Endothelial cell of umbilical vein (primary cell): ENCODE data around the gene N4BP3. TPM values are rescaled to one million over a fixed set of nuclear protein-coding genes. Genes with fewer than 3 reads are reported as not detected.
"Not testable (repeated sequence)": the region's sequence is repeated elsewhere in the genome, so short reads cannot be mapped to it uniquely, and the experiment has no call there.

Source experiments
- BruUV-seq: library from RNA; stranded (reverse); fragments of 400-500 nt; replicated peaks from 2 replicates; lab custom pipeline; 2021; lab: Mats Ljungman, UMichigan
- CTCF ChIA-PET: fragments of 300-600, 350-600 bp; sonication (Branson Sonifier 250); formaldehyde crosslinking; loops from one replicate; lab custom pipeline; 2021; ENCODE audit warnings: antibody characterized with exemption, inconsistent platforms; lab: Charles Lee
- POLR2A ChIA-PET: fragments of 300-600, 350-600 bp; sonication (Branson Sonifier 250); formaldehyde crosslinking; loops from one replicate; lab custom pipeline; 2021; ENCODE audit warnings: antibody characterized with exemption, inconsistent platforms; lab: Charles Lee
- DNase-seq: peaks from one replicate; pipeline ENCODE4 v3.0.0-alpha.2; 2011; ENCODE audit warnings: low read depth, low spot score
- FAIRE-seq: peaks from 2 replicates; lab custom pipeline; 2011; peaks lifted over from hg19 to GRCh38; lab: Jason Lieb, UNC
- H2AFZ ChIP-seq: 2 replicates; pipeline ENCODE4 v1.6.0; 2012; ENCODE audit warnings: low read depth, low read length, control low read depth, inconsistent platforms
- H3K27ac ChIP-seq: 2 replicates; pipeline ENCODE4 v1.5.1; 2011; ENCODE audit warnings: low read depth, mild to moderate bottlenecking, control low read depth, low read length, moderate library complexity; ENCODE audit not compliant: insufficient read depth
- H3K27me3 ChIP-seq, 2 experiments: 2 replicates each; pipeline versions ENCODE4 v1.6.0 to v1.6.1; 2011; ENCODE audit warnings: low read length in 2 of 2, mixed read lengths in 1 of 2; ENCODE audit not compliant: control insufficient read depth in 2 of 2, insufficient read depth in 2 of 2
- H3K36me3 ChIP-seq, 2 experiments: 2 replicates in 1 of 2; 3 replicates in 1 of 2; pipeline ENCODE4 v1.5.1; 2011; ENCODE audit warnings: low read length in 2 of 2, mild to moderate bottlenecking in 1 of 2, moderate library complexity in 1 of 2; ENCODE audit not compliant: control insufficient read depth in 2 of 2, insufficient read depth in 2 of 2; ENCODE audit errors: extremely low read depth in 1 of 2
- H3K4me1 ChIP-seq: 3 replicates; pipeline ENCODE4 v1.5.1; 2011; ENCODE audit warnings: mild to moderate bottlenecking, low read length; ENCODE audit not compliant: control insufficient read depth, insufficient read depth; ENCODE audit errors: extremely low read depth
- H3K4me2 ChIP-seq: 2 replicates; pipeline ENCODE4 v1.6.1; 2011; ENCODE audit warnings: low read length, control low read depth, mixed read lengths; ENCODE audit not compliant: insufficient read depth
- H3K4me3 ChIP-seq, 3 experiments: fragments of 200-600 bp in 1 of 3; sonication (generic), shearing (Covaris generic) in 1 of 3; replicated peaks in 1 of 3; 2 replicates each; pipeline ENCODE4 v1.5.1; 2011 to 2016; ENCODE audit warnings: control low read depth in 3 of 3, low read length in 3 of 3, mild to moderate bottlenecking in 2 of 3, inconsistent platforms in 1 of 3, low read depth in 1 of 3, moderate library complexity in 1 of 3; ENCODE audit not compliant: insufficient read depth in 1 of 3
- H3K79me2 ChIP-seq: 2 replicates; pipeline ENCODE4 v1.6.0; 2012; ENCODE audit warnings: low read length, inconsistent platforms; ENCODE audit not compliant: control insufficient read depth, insufficient read depth
- H3K9ac ChIP-seq: replicated peaks from 2 replicates; pipeline ENCODE3; 2011; ENCODE audit warnings: low read length, control low read depth; ENCODE audit not compliant: insufficient read depth; ENCODE audit errors: extremely low read depth
- H3K9me1 ChIP-seq: replicated peaks from 3 replicates; pipeline ENCODE4 v1.6.0; 2011; ENCODE audit warnings: mild to moderate bottlenecking, low read length; ENCODE audit not compliant: control insufficient read depth, insufficient read depth; ENCODE audit errors: extremely low read depth
- H3K9me3 ChIP-seq: replicated peaks from 2 replicates; pipeline ENCODE4 v1.5.1; 2012; ENCODE audit warnings: low read length, inconsistent platforms; ENCODE audit not compliant: control insufficient read depth, insufficient read depth
- H4K20me1 ChIP-seq: replicated peaks from 2 replicates; pipeline ENCODE3; 2011; ENCODE audit warnings: mild to moderate bottlenecking, low read length; ENCODE audit not compliant: control insufficient read depth, insufficient read depth; ENCODE audit errors: extremely low read depth
- CTCF ChIP-seq, 2 donors: IDR thresholded peaks; 1 replicate in 1 of 2; 2 replicates in 1 of 2; pipeline ENCODE4 v1.5.1; 2011; ENCODE audit warnings: low read length in 2 of 2, mild to moderate bottlenecking in 2 of 2, moderate library complexity in 2 of 2, control low read depth in 1 of 2, inconsistent platforms in 1 of 2, low read depth in 1 of 2; ENCODE audit not compliant: insufficient read depth in 1 of 2; ENCODE audit errors: extremely low read depth in 1 of 2
- EZH2 ChIP-seq: IDR thresholded peaks from 2 replicates; pipeline ENCODE4 v1.6.1; 2012; ENCODE audit warnings: borderline replicate concordance, low read depth, mild to moderate bottlenecking, moderate library complexity, low read length, inconsistent platforms; ENCODE audit not compliant: severe bottlenecking
- FOS ChIP-seq: IDR thresholded peaks from 2 replicates; pipeline ENCODE4 v1.6.1; 2011; ENCODE audit warnings: mild to moderate bottlenecking, low read length, moderate library complexity, borderline replicate concordance; ENCODE audit not compliant: insufficient read depth
- GATA2 ChIP-seq: IDR thresholded peaks from 2 replicates; pipeline ENCODE4 v1.7.0; 2011; ENCODE audit warnings: low read depth, mild to moderate bottlenecking, moderate library complexity, mixed read lengths, low read length; ENCODE audit not compliant: insufficient read length, insufficient read depth
- JUN ChIP-seq: IDR thresholded peaks from 2 replicates; pipeline ENCODE4 v1.6.1; 2011; ENCODE audit warnings: borderline replicate concordance, low read depth; ENCODE audit not compliant: insufficient read length, insufficient read depth
- MAX ChIP-seq: IDR thresholded peaks from 2 replicates; pipeline ENCODE4 v1.6.1; 2011; ENCODE audit not compliant: insufficient read depth, insufficient read length
- MYC ChIP-seq: IDR thresholded peaks from one replicate; pipeline ENCODE4 v1.6.1; 2011; ENCODE audit warnings: mild to moderate bottlenecking, low read depth, low read length
- POLR2A ChIP-seq: IDR thresholded peaks from 2 replicates; pipeline ENCODE4 v1.6.1; 2012; ENCODE audit warnings: low read depth, mild to moderate bottlenecking, control low read depth, low read length
- POLR2AphosphoS5 ChIP-seq: IDR thresholded peaks from 2 replicates; pipeline ENCODE4 v1.6.1; 2012; ENCODE audit warnings: low read depth, mild to moderate bottlenecking, control low read depth, low read length, moderate library complexity; ENCODE audit not compliant: insufficient read depth
- dilution Hi-C: fragments of 300-500 bp; cut with MboI; formaldehyde crosslinking; loops from one replicate; pipeline ENCODE4 v1.15.0; 2019; ENCODE audit warnings: low sequenced_read_pairs; ENCODE audit not compliant: extremely low pct_ligation_motif_present
- intact Hi-C: fragments of 100-400 bp; cut with micrococcal nuclease; formaldehyde crosslinking; loops from one replicate; pipeline ENCODE4 v1.10.0; 2022
- polyA plus RNA-seq, 4 experiments: library from polyadenylated mRNA; depleted of rRNA in 3 of 4; stranded (reverse) in 3 of 4; unstranded in 1 of 4; fragments of >200 nt; gene quantifications; 2 replicates each; pipeline versions ENCODE4 v1.2.1 to v1.2.3, GENCODE V29; 2011 to 2012; ENCODE audit warnings: missing spikeins in 1 of 4
- total RNA-seq: library from RNA; stranded (reverse); gene quantifications from 2 replicates; pipeline ENCODE4 v1.2.3, GENCODE V29; 2021

Gene N4BP3
- total and polyA plus RNA-seq, 2 donors (not counting 3 experiments of a cell fraction or from before 2014, with no cell fraction given), result 11.8 to 38.2 TPM

- Histone ChIP-seq H3K4me3 (no peak overlapping the region), H3K36me3 (no peaks in the 10 kb centered on the region), H3K79me2 (no peaks in the 10 kb centered on the region), H2AFZ (no peak overlapping the region), H3K9me3 (no peaks in the 10 kb centered on the region), H3K27ac (no peak overlapping the region), H3K4me1 (no peaks in the 10 kb centered on the region), H3K9ac (no peak overlapping the region), H3K27me3 (peaks cover 0 to 5% of the 10 kb centered on the region in 2 experiments), H4K20me1 (no peaks in the 10 kb centered on the region), H3K9me1 (no peaks in the 10 kb centered on the region), H3K4me2 (no peak overlapping the region)
- no peak for FAIRE-seq
- intact Hi-C loops (no loop called here), dilution Hi-C loops (no loop called here)
- ChIA-PET POLR2A (no interaction called here), CTCF (interaction anchor here (0.7 to 1.0 kb wide), 2 partner anchors 11 to 29 kb away, joined by 3 read pairs; no protein-coding TSS in a partner anchor)
- TF ChIP-seq EZH2, result no peak
- TF ChIP-seq MYC, result no peak
- TF ChIP-seq FOS, result no peak
- no peak for TF ChIP-seq CTCF (IDR thresholded peaks at IDR 0.05; ENCODE audit: extremely low read depth in 1 of 2, insufficient read depth in 1 of 2, low read depth in 1 of 2, low read length in 2 of 2)
- TF ChIP-seq POLR2AphosphoS5, result no peak
- no peak for TF ChIP-seq POLR2A
- no peak for TF ChIP-seq JUN
- no peak for TF ChIP-seq GATA2
- TF ChIP-seq MAX, result no peak
- no TSS peak for BruUV-seq
- DNase-seq, result no peak
Measured at GRCh38 chr5:178086266-178086665, 27.1 kb upstream of the N4BP3 start.

- intact Hi-C loops, result not testable (repeated sequence)
Measured at GRCh38 chr5:178087199-178087598, 26.1 kb upstream of the N4BP3 start.

More at GRCh38 chr5:178087199-178087598, 26.1 kb upstream of the N4BP3 start:
- BruUV-seq, DNase-seq, H4K20me1 ChIP-seq, dilution Hi-C loops, POLR2A ChIA-PET, H2AFZ ChIP-seq, H3K9me1 ChIP-seq, H3K36me3 ChIP-seq, H3K4me3 ChIP-seq, H3K27ac ChIP-seq, H3K9me3 ChIP-seq, H3K9ac ChIP-seq, CTCF ChIA-PET, H3K4me1 ChIP-seq, H3K27me3 ChIP-seq, FAIRE-seq, H3K79me2 ChIP-seq, H3K4me2 ChIP-seq: not testable (repeated sequence)
